Measurements from ENCODE around the gene ERF.

GRCh38 chr19:42230571-42230970 lies 24.4 kb downstream of the ERF start:
- TF ChIP-seq MTA2 (IDR thresholded peaks at IDR 0.05; ENCODE audit: low read depth) (no peak), RFX5 (IDR thresholded peaks at IDR 0.05; ENCODE audit: low read depth, low read length) (no peak)
